Stimulated activated naive CD4-positive, alpha-beta T cell treated with Interleukin-2 at 50 U/mL for 16 hours (primary cell): ENCODE results near the gene STAB2.
"Not testable (repeated sequence)": the region's sequence is repeated elsewhere in the genome, so short reads cannot be mapped to it uniquely, and the experiment has no call there.

ENCODE experiments used
- DNase-seq: peaks from one replicate; lab custom pipeline; 2025; lab: John Stamatoyannopoulos, UW

STAB2 gene

DNA sequence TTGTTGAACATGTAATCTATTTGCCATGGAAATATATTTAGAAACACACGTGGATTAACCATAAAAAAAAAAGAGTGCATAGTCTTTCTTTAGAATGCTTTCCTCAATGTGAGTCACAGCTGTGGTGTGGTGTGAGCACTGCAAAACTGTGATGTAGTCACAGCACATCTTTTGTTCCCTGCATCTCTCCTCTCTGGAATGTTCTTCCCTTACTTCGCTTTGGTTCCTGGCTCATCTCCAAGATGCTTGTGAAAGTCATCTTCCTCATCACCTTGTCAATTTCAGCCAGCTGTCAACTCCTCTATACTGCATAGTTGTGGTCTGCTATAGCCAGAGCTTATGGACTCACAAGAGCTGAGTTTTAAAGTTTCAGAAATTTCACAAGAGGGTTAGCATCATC, 60.2 kb downstream of the STAB2 start:
- DNase-seq: no peak

DNA sequence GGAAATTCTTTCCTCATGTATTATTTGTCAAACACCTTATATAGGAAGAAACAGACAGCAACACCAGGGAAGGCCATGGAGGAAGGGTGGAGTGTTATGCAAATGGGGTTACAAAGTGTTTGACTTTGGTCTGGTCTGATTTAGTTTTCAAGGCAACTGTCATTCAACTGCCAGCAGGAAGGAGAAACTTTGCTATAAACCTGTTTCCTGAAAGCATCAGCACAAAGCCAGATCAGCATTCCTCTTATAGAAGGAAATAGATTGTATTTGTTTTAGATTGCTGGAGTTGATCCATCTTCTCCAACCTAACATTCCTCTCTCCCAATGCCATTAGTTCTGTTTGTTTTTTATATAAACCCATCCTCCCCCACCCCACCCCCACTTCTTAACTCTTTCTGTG, 65.7 kb downstream of the STAB2 start:
- DNase-seq: no peak

DNA sequence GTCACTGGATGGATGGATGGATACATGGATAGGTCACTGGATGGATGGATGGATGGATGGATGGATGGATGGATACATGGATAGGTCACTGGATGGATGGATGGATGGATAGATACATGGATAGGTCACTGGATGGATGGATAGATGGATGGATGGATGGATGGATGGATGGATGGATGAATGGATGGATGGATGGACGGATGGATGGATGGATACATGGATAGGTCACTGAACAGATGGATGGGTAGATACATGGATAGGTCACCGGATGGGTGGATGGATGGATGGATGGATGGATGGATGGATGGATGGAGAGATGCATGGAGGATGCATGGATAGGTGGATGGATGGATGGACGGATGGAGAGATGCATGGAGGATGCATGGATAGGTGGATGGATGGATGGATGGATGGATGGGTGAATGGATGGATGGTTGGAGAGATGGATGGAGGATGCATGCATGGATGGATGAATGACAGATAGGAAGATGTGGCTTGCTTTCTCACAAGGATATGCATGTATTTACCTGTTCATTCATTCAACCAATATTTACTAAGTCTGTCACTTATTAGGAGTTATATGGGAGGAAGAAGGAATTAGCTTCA, 66.6 kb downstream of the STAB2 start:
- DNase-seq: not testable (repeated sequence)

DNA sequence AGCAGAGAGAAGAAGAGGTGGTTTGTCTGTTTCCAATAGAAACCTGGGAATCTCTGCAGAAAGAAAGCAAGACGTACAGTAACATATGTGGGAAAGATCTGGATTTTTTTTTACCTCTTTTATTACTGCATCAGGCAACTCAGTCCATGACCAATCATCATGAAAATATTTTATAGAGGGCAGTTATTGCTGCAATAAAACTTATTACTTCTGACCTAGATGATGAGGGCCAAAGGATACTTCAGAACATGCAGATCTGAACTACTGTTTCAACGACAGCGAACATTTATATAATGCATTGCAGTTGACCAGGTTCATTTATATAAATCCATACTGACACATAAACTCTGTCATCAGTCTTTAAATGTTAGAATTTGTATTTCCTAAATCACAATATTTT, 67.7 kb downstream of the STAB2 start:
- DNase-seq: no peak

DNA sequence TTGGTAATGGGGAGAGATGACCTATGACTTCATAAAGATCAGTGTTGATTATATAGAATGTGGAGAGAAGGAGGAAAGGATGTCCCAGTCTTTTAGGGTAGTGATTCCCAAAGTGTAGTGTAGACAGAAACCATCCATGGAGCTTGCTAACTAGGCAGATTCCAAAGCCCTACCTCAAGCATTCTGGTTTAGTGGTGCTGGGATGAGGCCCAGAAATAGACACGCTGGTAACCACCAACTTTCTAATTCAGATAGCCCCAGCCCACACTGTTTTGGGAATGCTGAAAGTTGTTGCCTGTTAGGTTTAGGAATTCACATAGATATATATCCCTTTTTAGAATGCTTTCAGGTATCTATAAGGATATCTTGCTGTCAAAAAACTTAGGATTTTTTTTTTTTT, 69.2 kb downstream of the STAB2 start:
- no peak for DNase-seq

DNA sequence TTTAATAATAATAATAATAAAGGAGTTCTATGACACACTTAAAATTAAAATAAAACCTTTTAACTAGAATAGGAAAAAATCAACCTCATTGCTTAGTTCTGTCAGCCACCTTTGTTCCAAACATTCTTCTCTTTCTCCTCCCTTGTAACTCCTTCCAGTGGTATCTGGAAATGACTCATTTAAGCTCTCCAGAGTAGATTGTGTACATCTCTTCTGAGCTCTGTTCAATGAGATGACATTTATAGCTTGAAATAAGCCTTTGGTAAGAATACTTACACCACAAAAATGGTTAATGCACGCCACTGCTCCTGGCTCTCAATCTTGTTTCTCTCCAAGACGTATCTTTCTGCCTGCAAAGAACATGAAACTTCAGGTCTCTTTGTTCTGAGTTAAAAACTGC, 70.3 kb downstream of the STAB2 start:
- no peak for DNase-seq

DNA sequence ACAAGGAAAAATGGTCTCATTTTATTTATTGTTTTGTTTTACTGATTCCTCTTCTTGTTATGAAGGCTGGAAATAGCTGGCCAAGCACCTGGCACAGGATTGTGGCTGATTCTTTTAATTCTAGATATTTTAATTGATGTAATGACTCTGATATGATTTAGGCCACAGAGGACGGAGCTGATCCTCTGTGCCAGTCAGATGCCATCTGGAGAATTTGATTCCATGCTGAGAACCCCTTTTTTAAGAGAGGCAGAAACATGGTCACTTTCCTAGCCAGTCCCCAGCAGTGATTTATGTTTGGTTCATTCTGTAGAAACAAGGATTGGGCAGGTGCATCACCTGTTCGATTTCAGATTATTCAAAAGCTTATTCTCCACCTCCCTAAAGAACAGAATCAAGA, 77.6 kb downstream of the STAB2 start:
- DNase-seq: no peak

DNA sequence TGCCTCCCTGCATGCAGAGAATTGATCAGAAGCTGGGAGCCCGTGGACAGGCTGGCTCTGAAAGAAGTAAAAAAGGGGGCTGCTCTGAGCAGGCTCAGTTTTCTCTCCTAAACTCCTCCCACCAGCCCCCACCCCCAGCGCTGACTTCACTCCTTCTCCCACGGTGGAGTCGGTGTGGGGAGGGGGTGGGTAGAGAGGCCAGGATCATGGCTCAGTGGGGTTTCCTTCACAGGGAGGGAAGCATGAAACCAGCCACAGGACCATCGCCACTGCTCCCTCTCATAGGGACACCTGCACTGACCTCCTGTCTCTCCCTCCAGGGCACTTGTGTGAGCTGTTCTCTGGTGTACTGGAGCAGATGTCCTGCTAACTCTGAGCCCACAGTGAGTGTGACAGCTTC, 78.9 kb downstream of the STAB2 start:
- no peak for DNase-seq

DNA sequence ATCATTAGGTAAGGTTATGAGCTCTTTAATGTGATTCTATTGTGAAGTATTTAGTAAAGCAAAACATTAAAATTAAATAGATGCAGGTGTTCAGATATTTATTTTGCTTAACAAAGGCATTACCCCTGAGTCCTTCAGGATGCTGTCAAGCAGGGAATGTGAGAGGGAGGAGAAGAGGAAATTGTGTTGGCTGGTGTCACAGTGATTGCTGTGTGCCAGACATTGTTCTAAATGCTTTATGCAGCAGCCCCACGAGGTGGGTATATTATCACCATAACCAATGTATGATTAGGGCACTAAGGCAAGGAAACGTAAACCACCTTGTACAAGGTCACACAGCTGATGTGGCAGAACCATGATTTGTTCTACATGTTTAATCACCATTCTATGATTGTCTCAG, 80.1 kb downstream of the STAB2 start:
- DNase-seq: no peak

DNA sequence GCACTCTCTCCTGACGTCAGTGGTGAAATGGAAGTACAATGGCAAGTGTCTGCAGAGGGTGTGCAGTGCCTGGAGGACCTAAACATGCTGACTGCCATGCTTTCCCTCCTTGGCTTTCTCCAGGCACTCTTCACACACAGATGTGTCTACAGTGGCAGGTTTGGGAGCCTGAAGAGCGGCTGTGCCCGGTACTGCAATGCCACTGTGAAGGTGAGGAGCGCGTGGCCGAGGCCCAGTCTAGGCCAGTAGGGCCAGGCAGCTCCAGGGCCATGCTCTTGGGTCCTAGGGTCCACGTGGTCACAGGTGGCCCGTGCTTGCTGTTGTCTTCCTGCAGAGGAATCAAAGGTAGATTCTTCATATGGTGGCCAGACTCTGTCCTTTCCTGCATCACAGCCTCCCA, 81.4 kb downstream of the STAB2 start:
- DNase-seq: no peak

DNA sequence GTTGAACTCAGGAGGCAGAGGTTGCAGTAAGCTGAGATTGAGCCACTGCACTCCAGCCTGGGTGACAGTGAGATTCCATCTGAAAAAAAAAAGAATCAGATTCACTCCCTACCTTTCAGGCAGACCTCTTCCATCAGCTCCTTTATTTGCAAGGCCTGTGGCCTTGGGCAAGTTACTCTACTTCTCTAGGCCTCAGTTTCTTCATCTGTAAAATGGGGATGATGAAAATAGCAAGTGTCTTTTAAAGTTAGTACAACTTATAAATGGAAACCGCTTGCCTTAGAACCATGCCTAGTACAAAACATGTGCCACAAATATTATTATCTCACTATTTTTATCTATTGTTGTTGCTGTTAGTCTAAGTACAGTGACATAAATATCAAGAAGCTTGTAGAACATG, 84.3 kb downstream of the STAB2 start:
- no peak for DNase-seq

DNA sequence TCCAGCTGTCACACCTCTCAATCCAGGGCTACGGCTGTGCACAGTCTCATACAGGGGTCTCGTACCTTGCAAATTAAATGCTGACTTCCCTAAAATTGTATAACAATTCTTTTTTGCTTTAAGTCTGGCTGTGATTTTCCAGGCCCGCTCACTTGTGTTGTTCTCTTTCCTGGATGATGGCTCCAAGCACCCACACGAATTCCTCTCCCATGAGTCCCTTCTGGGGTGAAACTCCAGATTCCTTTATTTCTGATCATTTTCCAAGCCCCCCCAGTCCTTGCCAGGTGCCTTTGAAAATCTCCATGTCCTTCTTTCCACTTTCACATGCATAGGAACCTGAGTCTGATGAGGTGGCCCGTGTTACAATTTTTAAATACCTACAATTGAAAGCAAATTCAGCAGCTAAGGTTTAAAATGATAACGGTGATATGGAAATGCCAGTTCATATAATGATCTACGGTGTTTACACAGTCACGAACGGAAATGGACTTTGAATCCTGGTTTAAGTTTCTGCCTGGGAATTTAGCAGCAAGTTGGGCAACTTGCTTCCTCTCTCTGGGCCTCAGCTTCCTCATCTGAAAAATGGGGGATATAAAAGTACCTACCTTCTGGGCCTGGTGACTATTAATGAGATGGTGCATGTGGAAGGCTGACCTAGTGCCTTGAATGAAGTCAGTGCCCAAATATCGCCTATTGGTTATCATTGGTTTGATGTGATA, 85.5 kb downstream of the STAB2 start:
- no peak for DNase-seq

DNA sequence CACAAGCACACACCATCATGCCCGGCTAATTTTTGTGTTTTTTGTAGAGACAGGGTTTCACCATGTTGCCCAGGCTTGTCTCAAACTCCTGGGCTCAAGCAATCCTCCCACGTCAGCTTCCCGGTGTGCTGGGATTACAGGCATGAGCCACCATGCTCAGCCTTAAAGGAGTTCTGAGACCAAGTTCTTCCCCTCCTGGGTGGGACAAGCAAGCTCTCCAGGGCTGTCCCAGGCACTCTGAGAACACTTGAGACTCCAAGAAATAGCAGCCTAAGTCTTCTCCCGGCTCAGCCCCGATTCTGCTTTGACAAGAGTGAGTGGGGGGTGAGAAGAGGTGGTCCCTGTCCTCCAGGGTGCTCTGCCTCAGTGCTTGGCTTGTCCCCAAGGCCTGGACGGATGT, 86.4 kb downstream of the STAB2 start:
- no peak for DNase-seq

DNA sequence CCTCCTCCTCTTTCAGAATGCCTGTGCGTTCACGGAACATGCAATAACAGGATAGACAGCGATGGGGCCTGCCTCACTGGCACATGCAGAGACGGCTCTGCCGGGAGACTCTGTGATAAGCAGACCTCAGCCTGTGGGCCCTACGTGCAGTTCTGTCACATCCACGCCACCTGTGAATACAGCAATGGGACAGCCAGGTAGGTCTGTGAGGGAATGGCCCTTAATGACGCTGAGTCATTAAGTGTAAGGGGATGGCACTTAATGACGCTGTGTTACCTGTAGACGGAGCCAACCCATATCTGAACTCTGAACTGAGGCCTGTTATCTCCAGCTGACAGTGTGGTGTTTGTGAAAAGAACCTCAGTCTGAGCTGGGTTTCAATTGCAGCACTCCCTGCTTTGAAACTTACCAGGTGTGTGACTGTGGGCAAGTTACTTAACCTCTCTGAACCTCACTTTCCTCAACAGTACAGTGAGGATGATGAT, 86.9 kb downstream of the STAB2 start:
- no peak for DNase-seq

DNA sequence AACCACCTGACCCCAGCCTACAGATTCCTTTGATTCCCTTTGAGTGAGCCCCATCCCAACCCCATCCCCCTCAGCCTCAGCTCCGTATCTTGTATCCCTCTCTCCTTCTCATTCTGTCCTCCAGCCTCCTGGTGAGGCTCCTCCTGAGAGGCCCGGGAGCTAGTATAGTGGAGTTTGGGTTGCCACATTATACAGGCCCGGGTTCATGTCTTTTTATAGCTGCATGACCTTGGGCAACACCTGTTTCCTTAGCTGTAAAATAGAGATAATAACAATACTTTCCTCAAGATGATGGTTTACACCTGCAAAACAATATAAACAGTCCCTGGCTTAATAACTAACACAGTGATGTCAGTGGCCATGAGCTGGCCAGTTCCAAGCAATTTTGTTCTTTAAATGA, 89.8 kb downstream of the STAB2 start:
- DNase-seq: no peak

DNA sequence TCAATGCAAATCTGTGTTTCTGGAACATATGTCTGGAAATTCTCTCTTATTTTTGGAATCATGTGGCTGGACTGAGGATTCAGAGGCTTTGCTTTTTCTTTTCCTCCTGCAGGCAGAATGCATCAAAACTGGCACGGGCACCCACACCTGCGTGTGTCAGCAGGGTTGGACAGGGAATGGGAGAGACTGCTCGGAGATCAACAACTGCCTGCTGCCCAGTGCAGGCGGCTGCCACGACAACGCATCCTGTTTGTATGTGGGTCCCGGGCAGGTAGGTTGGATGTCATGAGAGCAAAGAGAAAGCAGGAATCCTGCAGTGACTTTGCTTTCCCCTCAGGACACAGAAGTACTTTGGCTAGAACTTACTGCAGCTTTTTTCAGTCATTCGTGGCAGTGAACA, 90.3 kb downstream of the STAB2 start:
- no peak for DNase-seq

DNA sequence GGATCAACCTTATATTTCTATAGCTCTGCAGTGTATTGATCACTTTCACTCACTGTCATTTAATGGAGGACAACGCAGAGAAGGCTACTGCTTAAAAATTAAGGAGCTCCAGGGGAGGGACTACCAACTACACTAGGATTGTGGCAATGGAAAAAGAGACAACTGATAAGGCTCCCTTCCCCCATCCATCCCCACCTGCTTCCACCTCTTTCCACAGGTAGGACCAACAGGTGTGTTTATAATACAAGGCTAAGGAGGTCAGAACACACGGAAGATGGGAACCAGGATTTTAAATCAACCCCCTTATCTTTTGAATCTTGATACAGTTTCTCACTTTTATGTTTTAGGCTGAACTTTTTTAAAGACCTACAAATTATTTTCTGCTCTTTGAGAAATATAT, 90.8 kb downstream of the STAB2 start:
- no peak for DNase-seq

DNA sequence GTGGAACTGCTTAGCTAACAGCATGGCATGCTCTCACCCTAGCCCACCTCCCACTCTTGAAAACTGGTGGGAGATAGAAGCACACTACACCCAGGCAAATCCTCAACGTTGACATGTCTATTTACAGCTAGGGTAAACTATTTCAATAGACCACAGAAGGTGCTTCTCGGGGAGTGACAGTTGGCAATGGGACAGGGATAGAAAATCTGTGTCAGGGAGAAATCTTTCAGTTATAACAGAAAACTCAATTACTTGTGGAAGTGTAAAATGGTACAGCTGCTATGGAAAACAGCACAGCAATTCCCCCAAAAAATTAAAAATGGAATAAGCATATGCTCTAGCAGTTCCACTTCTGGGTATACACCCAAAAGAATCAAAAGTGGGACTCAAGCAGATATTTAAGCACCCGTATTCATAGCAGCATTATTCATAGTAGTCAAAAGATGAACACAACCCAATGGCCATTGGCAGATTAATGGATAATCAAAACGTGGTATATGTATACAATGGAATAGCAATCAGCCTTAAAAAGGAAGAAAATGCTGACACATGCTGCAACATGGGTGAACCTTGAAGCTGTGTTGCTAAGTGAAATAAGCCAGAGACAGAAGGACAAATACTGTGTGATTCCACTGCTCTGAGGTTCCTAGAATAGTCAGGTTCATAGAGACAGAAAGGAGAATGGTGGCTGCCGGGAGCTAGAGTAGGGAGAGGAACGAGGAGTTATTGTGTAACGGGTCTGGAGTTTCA, 92.5 kb downstream of the STAB2 start:
- DNase-seq: no peak

DNA sequence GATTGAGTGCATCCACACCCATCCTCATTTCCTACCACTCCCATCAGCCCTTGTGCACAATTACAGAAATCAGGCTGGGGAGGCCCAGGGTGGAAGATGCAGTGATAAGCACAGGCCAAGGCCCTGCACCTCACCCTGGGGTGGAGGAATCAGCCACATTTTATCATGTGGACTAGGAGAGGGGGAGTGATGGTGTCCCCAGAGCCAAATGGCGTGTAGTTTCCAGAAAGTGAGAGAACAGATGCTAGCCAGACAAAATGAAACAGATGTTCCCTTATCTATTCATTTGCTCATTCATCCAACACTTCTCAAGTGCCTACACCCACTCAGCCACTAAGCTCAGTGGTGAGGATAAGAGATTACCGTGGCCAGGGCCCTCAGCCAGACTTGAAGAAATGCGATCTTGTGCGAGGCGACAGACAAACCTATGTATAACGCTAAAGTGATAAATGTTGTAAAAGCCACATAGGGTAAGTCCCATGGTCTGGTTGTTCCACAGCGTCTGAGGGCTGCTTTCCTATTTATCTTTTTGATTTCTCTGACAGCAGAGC, 93.6 kb downstream of the STAB2 start:
- no peak for DNase-seq

DNA sequence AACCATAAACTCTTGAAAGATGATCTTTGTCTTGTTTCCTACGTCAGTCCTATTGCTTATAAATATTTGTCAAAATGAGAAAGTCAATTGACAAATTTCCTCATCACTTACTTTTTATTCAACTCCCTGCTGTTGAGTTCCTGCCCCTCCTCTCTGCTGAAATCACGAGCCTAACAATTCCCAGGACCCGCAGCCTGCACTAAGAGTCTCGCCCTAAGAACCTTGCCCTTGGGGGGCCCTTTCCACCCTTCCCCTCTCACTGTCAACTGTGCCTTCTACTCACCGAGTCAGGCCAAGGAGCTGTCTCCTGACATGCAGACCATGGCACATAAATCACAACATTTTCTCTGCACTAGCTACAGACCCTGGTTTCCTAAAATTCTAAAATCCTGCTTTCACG, 99.0 kb downstream of the STAB2 start:
- DNase-seq: no peak

DNA sequence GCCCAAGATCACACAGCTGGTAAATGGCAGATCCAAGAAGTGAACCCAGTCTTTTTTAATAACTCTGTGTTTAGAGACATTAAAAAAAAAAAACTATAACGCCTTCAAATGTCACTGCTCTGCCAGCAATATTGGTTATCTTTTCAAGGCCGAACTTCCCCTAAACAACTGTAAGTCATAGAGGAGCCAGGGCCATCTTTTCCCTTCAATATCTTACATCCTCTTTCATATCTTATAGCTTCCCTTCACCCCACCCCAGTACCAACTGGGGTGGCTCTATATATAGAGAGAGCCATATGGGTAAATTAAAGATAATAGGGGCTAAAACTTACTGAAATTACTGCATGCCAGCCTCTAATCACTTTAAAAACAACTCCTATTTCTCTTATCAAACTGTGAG, 100.2 kb downstream of the STAB2 start:
- no peak for DNase-seq

DNA sequence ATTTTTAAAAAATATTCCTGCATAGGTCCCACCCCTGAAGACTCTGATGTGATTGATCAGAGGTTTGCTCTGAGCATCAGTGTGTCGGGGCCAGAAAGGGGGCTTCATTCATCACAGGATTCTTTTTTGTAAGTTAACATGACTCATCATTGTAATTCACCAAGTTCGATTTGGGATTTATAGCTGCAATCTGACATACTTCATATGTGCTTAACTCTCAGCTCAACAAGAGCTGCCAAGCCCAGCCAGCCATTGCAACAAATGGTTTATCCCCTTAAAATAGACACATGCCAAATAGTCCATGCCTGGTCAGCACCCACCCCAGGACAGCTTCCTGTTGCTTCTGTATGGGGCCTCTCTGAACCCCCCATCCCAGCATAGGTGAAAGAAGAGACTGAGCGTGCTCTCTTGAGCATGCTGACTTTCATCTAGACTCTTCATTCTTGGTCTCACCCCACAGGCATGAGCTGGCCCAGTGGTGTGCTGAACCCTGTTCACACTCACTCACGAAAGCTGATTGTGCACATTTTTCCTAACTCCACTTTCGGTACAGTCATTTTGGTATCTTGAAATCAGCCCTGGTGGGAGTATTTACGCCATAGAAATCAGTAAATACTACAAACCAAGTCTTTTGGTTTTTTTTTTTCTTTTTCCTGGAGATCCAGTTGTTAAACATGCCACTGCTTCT, 101.4 kb downstream of the STAB2 start:
- DNase-seq: no peak
